Neuron (in vitro differentiated cells): ENCODE measurements around the gene LRRC8D.

Experiments used
- H2AFZ ChIP-seq: one replicate; pipeline ENCODE4 v1.6.1; 2013; ENCODE audit warnings: low read depth, mild to moderate bottlenecking, inconsistent platforms, low read length, moderate library complexity
- H3K27me3 ChIP-seq: one replicate; pipeline ENCODE4 v1.6.1; 2013; ENCODE audit warnings: low read length; ENCODE audit not compliant: insufficient read depth
- H3K36me3 ChIP-seq: one replicate; pipeline ENCODE4 v1.6.1; 2013; ENCODE audit warnings: low read length; ENCODE audit not compliant: insufficient read depth
- H3K4me1 ChIP-seq: one replicate; pipeline ENCODE4 v1.6.1; 2013; ENCODE audit warnings: low read length; ENCODE audit not compliant: insufficient read depth
- H3K4me3 ChIP-seq: 2 replicates; pipeline ENCODE4 v1.5.1; 2013; ENCODE audit warnings: mild to moderate bottlenecking, low read length, moderate library complexity
- H3K9me3 ChIP-seq: one replicate; pipeline ENCODE4 v1.6.1; 2013; ENCODE audit warnings: low read length

Gene LRRC8D

GRCh38 chr1:89810880-89811279 lies 10.0 kb upstream of the LRRC8D start:
- Histone ChIP-seq H3K9me3 (no peaks in the 10 kb centered on the region), H3K4me3 (no peak overlapping the region), H2AFZ (no peak overlapping the region), H3K36me3 (no peaks in the 10 kb centered on the region), H3K4me1 (peaks cover 9% of the 10 kb centered on the region), H3K27me3 (no peaks in the 10 kb centered on the region)

GRCh38 chr1:89812992-89813391 lies 7.8 kb upstream of the LRRC8D start:
- Histone ChIP-seq H3K4me3 (no peak overlapping the region), H3K27me3 (no peaks in the 10 kb centered on the region), H3K9me3 (no peaks in the 10 kb centered on the region), H3K4me1 (peaks cover 9% of the 10 kb centered on the region), H2AFZ (no peak overlapping the region), H3K36me3 (no peaks in the 10 kb centered on the region)

DNA sequence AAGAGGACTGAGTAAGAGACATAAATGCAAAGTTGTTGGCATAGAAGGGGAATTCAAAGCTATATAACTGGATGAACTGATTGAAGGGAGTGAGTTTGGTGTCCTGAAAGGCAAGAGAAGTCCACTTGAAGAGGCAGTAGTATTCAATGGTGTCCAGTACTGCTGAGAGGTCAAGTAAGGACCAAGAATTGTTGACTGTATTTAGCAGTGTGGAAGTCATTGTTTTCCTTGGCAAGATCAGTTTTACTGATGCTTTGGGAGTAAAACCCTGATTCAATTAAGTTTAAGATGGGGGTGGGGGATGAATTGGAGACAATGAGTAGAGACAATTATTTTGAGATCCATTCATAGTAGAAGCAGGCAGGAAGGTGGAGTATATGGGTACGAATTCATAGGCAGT lies 5.8 kb upstream of the LRRC8D start:
- no peaks in the 10 kb centered on the region for H3K36me3 ChIP-seq
- H3K9me3 ChIP-seq = no peaks in the 10 kb centered on the region
- H3K4me3 ChIP-seq = no peak overlapping the region
- H3K27me3 ChIP-seq = no peaks in the 10 kb centered on the region
- H3K4me1 ChIP-seq = peaks cover 6% of the 10 kb centered on the region
- H2AFZ ChIP-seq = no peak overlapping the region

GRCh38 chr1:89815611-89816010 lies 5.2 kb upstream of the LRRC8D start:
- Histone ChIP-seq H3K27me3 (no peaks in the 10 kb centered on the region), H3K4me3 (no peak overlapping the region), H3K4me1 (peaks cover 7% of the 10 kb centered on the region), H3K36me3 (no peaks in the 10 kb centered on the region), H3K9me3 (no peaks in the 10 kb centered on the region), H2AFZ (no peak overlapping the region)

DNA sequence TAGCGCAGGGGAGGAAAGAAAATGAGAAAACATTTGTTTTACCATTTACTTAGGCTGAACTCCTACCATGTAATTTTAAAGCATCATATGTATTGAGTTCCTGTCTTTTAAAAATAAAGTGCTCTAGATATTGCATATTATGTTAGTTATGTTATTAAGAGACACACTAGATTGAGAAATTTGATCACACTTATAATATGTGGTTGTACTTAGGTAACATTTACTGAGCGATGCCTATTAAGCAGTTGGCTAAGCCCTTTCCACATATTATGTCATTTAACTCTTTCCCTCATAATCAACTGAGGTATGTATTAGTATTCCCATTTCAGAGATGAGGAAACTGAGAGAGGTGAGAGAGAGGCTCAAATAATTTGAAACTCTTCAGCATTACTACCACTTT lies 4.5 kb upstream of the LRRC8D start:
- Histone ChIP-seq H3K36me3 (no peaks in the 10 kb centered on the region), H3K27me3 (no peaks in the 10 kb centered on the region), H2AFZ (no peak overlapping the region)

GRCh38 chr1:89821322-89822108 lies 683 bp downstream of the LRRC8D start:
- peaks cover 13% of the 10 kb centered on the region for H3K36me3 ChIP-seq
- H2AFZ ChIP-seq = peak overlapping the region; percentile 43
- H3K9me3 ChIP-seq = peaks cover 2% of the 10 kb centered on the region
- peaks cover 37% of the 10 kb centered on the region for H3K4me1 ChIP-seq
- H3K27me3 ChIP-seq = no peaks in the 10 kb centered on the region
- H3K4me3 ChIP-seq = peak overlapping the region; percentile 63

More for the DNA sequence above, 4.5 kb upstream of the LRRC8D start:
- Histone ChIP-seq H3K4me3 (no peak overlapping the region), H3K9me3 (no peaks in the 10 kb centered on the region), H3K4me1 (peaks cover 7% of the 10 kb centered on the region)

GRCh38 chr1:89822109-89822962 lies 1.5 kb downstream of the LRRC8D start:
- peaks cover 6% of the 10 kb centered on the region for H3K9me3 ChIP-seq
- peaks cover 37% of the 10 kb centered on the region for H3K4me1 ChIP-seq
- H3K36me3 ChIP-seq = peaks cover 18% of the 10 kb centered on the region
- no peaks in the 10 kb centered on the region for H3K27me3 ChIP-seq
- H3K4me3 ChIP-seq = peak overlapping the region; percentile 63
- H2AFZ ChIP-seq = no peak overlapping the region

DNA sequence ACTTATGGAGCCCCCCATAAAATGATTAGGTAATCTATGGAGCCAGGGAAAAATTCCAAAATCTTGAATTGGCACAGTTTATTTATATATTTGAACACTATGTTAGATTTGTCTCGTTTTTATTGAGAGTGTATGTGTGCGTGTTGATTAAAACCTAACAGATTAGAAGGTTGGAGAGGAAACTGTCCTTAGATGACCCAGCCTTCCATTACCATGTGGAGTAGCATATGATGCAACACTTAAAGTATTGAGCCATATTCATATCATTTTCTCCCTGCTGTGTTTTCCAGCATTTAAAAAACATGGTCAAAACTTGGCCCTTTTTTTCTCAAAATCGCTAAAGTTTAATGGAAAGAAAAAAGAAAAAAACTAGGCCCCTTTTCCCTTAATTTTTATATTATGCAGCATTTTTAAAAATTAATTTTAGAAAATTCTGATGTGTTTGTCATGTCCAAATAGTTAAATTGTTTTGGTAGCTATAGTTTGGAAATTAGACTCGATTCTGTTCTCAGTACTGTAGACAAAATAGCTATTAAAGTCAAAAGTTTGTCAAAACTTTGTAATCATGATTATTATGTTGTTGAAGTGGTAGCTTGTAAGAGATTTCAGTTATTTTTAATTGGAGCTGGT lies 2.3 kb downstream of the LRRC8D start:
- Histone ChIP-seq H3K4me3 (peak overlapping the region; percentile 63), H3K4me1 (peaks cover 37% of the 10 kb centered on the region), H2AFZ (no peak overlapping the region), H3K9me3 (peaks cover 6% of the 10 kb centered on the region), H3K27me3 (no peaks in the 10 kb centered on the region), H3K36me3 (peaks cover 25% of the 10 kb centered on the region)

DNA sequence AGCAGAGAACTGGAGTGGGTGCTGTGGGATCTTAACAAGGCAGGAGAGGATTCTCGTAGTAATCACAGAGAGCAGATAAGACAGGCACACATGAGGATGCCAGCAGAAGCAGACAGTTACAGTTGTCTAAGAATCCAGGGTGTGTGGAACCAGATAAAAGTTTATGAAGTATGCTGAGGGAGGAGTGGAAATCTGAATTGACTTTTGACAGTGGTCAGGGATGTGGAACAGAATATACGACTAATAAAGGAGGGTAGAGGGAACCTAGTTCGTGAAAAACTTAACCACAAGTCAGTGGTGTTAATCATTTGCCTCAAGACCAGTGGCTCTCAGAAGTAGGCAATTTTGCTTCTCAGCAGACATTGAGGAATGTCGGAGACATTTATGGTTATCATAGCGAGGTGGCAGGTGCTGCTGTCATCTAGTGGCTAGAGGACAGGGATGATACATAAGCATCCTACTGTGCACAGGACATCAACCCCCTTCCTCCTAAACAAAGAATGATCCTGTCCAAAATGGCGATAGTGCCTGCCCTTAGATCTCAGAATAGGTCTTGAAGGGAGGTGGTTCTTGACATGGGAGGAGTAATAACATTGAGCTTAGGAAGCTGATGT lies 3.0 kb downstream of the LRRC8D start:
- H3K36me3 ChIP-seq = peaks cover 29% of the 10 kb centered on the region
- H3K9me3 ChIP-seq = peaks cover 6% of the 10 kb centered on the region
- peaks cover 44% of the 10 kb centered on the region for H3K4me1 ChIP-seq
- no peaks in the 10 kb centered on the region for H3K27me3 ChIP-seq
- H2AFZ ChIP-seq = no peak overlapping the region
- peak overlapping the region; percentile 63 for H3K4me3 ChIP-seq

- Histone ChIP-seq H3K27me3 (no peaks in the 10 kb centered on the region), H2AFZ (no peak overlapping the region), H3K4me3 (no peak overlapping the region), H3K4me1 (peaks cover 59% of the 10 kb centered on the region), H3K9me3 (peaks cover 6% of the 10 kb centered on the region), H3K36me3 (peaks cover 34% of the 10 kb centered on the region)
These were observed 5.8 kb downstream of the LRRC8D start for GRCh38 chr1:89826594-89826993.

DNA sequence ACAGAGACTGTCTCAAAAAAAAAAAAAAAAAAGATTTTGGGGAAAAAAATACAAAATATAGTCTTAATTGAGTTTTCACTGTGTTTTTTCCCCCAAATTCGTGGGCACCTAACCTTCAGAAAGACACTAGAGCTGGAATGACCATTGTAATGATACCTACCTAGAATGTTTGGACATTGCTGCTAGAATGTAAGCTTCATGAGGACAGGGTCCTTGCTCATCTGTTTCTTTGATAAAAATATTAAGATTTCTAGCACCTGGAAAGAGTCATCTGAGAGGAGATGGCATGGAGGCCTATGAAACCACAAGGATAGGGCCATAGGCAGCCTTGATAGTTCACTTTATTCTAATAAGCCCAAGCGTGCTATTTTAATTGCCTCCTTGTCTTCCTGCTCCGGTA lies 6.5 kb downstream of the LRRC8D start:
- Histone ChIP-seq H3K9me3 (peaks cover 6% of the 10 kb centered on the region), H3K4me1 (peaks cover 62% of the 10 kb centered on the region), H3K27me3 (no peaks in the 10 kb centered on the region), H3K36me3 (peaks cover 34% of the 10 kb centered on the region), H3K4me3 (no peak overlapping the region), H2AFZ (no peak overlapping the region)

GRCh38 chr1:89827902-89828301 lies 7.1 kb downstream of the LRRC8D start:
- peaks cover 6% of the 10 kb centered on the region for H3K9me3 ChIP-seq
- H3K27me3 ChIP-seq = no peaks in the 10 kb centered on the region
- no peak overlapping the region for H3K4me3 ChIP-seq
- H3K36me3 ChIP-seq = peaks cover 34% of the 10 kb centered on the region
- peaks cover 62% of the 10 kb centered on the region for H3K4me1 ChIP-seq
- H2AFZ ChIP-seq = no peak overlapping the region

DNA sequence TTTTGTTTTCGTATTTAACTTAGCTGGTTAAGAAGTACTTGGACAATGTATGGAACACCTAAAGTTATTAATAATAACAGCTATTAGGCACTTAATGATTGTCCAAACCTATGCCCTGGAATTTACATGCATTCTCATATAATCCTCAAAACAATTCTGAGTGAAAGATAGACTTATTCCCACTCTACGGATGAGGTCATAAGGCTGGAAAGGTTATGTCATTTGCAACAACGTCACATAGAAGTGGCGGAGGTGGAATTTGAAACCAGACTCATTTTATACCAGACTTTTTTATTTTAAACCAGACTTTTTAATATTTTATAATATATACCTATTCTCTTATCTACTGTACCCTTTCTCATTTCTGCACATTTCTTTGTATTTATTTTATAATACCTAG lies 8.4 kb downstream of the LRRC8D start:
- Histone ChIP-seq H3K27me3 (no peaks in the 10 kb centered on the region), H3K4me1 (peaks cover 61% of the 10 kb centered on the region), H2AFZ (no peak overlapping the region), H3K4me3 (no peak overlapping the region), H3K36me3 (peaks cover 31% of the 10 kb centered on the region), H3K9me3 (peaks cover 6% of the 10 kb centered on the region)
